ENCODE results near the gene BAIAP2L1.

DNA sequence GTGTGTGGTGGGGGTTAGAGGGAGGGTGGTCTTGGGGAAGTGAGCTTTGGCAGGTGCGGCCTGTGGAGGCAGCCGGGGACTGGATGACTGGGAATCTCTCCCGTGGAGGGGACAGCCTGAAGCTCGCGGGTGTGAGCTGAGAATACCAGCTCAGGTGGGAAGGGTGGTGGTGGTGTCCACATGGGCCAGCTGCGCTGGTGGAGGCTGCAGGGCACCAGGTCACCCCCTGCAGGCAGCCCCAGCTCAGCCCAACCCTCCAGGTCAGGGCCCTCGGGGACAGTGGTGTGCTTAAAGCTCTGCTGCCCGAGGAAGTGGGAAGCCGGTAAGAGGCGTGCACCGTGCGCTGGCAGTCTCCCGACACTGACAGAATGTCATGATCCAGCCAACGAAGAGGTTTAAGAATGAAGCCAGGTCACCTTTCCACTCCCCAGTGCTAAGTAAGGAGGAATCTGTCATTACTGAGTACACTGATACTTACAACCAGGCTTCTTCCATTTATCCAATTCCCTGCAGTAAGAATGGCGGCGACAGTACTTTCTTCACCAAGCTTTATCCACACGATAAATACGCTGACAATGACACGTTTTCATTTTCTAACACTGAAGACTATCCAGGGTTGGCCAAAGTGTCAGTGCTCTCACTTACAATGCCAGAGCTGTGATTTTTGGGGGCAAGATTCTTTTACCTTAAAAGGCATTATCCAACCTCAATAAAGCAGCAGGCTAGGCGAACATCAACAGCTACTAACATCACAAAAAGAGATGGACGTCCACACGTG lies 99.0 kb downstream of the BAIAP2L1 start:
- TF ChIP-seq, protein P1, sequence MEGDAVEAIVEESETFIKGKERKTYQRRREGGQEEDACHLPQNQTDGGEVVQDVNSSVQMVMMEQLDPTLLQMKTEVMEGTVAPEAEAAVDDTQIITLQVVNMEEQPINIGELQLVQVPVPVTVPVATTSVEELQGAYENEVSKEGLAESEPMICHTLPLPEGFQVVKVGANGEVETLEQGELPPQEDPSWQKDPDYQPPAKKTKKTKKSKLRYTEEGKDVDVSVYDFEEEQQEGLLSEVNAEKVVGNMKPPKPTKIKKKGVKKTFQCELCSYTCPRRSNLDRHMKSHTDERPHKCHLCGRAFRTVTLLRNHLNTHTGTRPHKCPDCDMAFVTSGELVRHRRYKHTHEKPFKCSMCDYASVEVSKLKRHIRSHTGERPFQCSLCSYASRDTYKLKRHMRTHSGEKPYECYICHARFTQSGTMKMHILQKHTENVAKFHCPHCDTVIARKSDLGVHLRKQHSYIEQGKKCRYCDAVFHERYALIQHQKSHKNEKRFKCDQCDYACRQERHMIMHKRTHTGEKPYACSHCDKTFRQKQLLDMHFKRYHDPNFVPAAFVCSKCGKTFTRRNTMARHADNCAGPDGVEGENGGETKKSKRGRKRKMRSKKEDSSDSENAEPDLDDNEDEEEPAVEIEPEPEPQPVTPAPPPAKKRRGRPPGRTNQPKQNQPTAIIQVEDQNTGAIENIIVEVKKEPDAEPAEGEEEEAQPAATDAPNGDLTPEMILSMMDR (IDR thresholded peaks at IDR 0.05) = peak in 1 of 4 donors; percentile 8
- TF ChIP-seq POLR2A (IDR thresholded peaks at IDR 0.05) = no peak

Data from right lobe of liver (tissue), 4 donors.